Calu3 (cell line): ENCODE results near the gene PTGER2. TPM values are rescaled to one million over a fixed set of nuclear protein-coding genes. Genes with fewer than 3 reads are reported as not detected.

Experiments
- BruUV-seq: library from RNA; stranded (reverse); fragments of 400-500 nt; replicated peaks from 2 replicates; lab custom pipeline; 2021; lab: Mats Ljungman, UMichigan
- CTCF ChIA-PET: fragments of 300-600 bp; sonication (Branson Sonifier 250); formaldehyde crosslinking; loops from one replicate; lab custom pipeline; 2022; ENCODE audit warnings: antibody characterized with exemption; lab: Charles Lee
- DNase-seq: peaks from one replicate; pipeline ENCODE4 v3.0.0; 2022
- H3K27ac Mint-ChIP-seq: one replicate; pipeline ENCODE4 v1.8.0; 2022; ENCODE audit warnings: mixed read lengths; ENCODE audit not compliant: unreplicated experiment
- H3K27me3 Mint-ChIP-seq: one replicate; pipeline ENCODE4 v1.8.0; 2022; ENCODE audit warnings: mixed read lengths; ENCODE audit not compliant: unreplicated experiment
- H3K36me3 Mint-ChIP-seq: one replicate; pipeline ENCODE4 v1.8.0; 2022; ENCODE audit warnings: mild to moderate bottlenecking, moderate library complexity, mixed read lengths; ENCODE audit not compliant: insufficient read depth, unreplicated experiment
- H3K4me1 Mint-ChIP-seq: one replicate; pipeline ENCODE4 v1.8.0; 2022; ENCODE audit warnings: mild to moderate bottlenecking, low read depth, mixed read lengths; ENCODE audit not compliant: unreplicated experiment
- H3K4me3 Mint-ChIP-seq: one replicate; pipeline ENCODE4 v1.8.0; 2022; ENCODE audit warnings: mild to moderate bottlenecking, low read depth, moderate library complexity, mixed read lengths; ENCODE audit not compliant: unreplicated experiment
- H3K9me3 Mint-ChIP-seq: one replicate; pipeline ENCODE4 v1.8.0; 2022; ENCODE audit warnings: low read depth, mixed read lengths; ENCODE audit not compliant: unreplicated experiment
- CTCF ChIP-seq: fragments of 200-600 bp; IDR thresholded peaks from one replicate; pipeline ENCODE4 v1.8.0; 2022; ENCODE audit warnings: antibody characterized with exemption; ENCODE audit not compliant: unreplicated experiment
- intact Hi-C: fragments of 100-400 bp; cut with micrococcal nuclease; formaldehyde crosslinking; loops from one replicate; pipeline ENCODE4 v1.10.0; 2022; ENCODE audit not compliant: unreplicated experiment
- total RNA-seq: library from RNA; stranded (reverse); gene quantifications from 2 replicates; pipeline ENCODE4 v1.2.3, GENCODE V29; 2022

PTGER2 gene
- total RNA-seq, 1 experiment from 2014 or later, result not detected

GRCh38 chr14:52271538-52271937 is 42.6 kb upstream of the PTGER2 start:
- no peak overlapping the region for H3K4me3 Mint-ChIP-seq
- TF ChIP-seq CTCF, result no peak
- intact Hi-C loops, result loop anchor here (10.0 kb wide), 1 partner anchor 127 kb away; no protein-coding TSS in a partner anchor
- H3K27me3 Mint-ChIP-seq, result peaks cover 26% of the 10 kb centered on the region
- H3K36me3 Mint-ChIP-seq, result no peaks in the 10 kb centered on the region
- no peak for DNase-seq
- no TSS peak for BruUV-seq
- H3K27ac Mint-ChIP-seq, result no peak overlapping the region
- no peaks in the 10 kb centered on the region for H3K9me3 Mint-ChIP-seq
- H3K4me1 Mint-ChIP-seq, result no peaks in the 10 kb centered on the region
- CTCF ChIA-PET, result no interaction called here

GRCh38 chr14:52272375-52272774 is 41.7 kb upstream of the PTGER2 start:
- TF ChIP-seq CTCF, result no peak
- Mint-ChIP-seq H3K9me3 (no peaks in the 10 kb centered on the region), H3K36me3 (no peaks in the 10 kb centered on the region), H3K4me3 (no peak overlapping the region), H3K27me3 (peaks cover 26% of the 10 kb centered on the region), H3K4me1 (no peaks in the 10 kb centered on the region), H3K27ac (no peak overlapping the region)
- CTCF ChIA-PET, result no interaction called here
- peak; percentile 16 for DNase-seq
- intact Hi-C loops, result loop anchor here (10.0 kb wide), 1 partner anchor 128 kb away; no protein-coding TSS in a partner anchor
- BruUV-seq, result no TSS peak

GRCh38 chr14:52275372-52275771 is 38.7 kb upstream of the PTGER2 start:
- no peak overlapping the region for H3K4me3 Mint-ChIP-seq
- no TSS peak for BruUV-seq
- peaks cover 13% of the 10 kb centered on the region for H3K27me3 Mint-ChIP-seq
- no peaks in the 10 kb centered on the region for H3K36me3 Mint-ChIP-seq
- CTCF ChIA-PET, result no interaction called here
- no peak for DNase-seq
- no peaks in the 10 kb centered on the region for H3K9me3 Mint-ChIP-seq
- intact Hi-C loops, result loop anchor here (10.0 kb wide), 1 partner anchor 131 kb away; no protein-coding TSS in a partner anchor
- H3K4me1 Mint-ChIP-seq, result no peaks in the 10 kb centered on the region
- H3K27ac Mint-ChIP-seq, result no peak overlapping the region
- TF ChIP-seq CTCF, result no peak

- no peak for TF ChIP-seq CTCF
- no peaks in the 10 kb centered on the region for H3K4me1 Mint-ChIP-seq
- no peaks in the 10 kb centered on the region for H3K36me3 Mint-ChIP-seq
- CTCF ChIA-PET, result no interaction called here
- no peaks in the 10 kb centered on the region for H3K9me3 Mint-ChIP-seq
- DNase-seq, result no peak
- intact Hi-C loops, result loop anchor here (10.0 kb wide), 1 partner anchor 133 kb away; no protein-coding TSS in a partner anchor
- no TSS peak for BruUV-seq
- no peak overlapping the region for H3K27ac Mint-ChIP-seq
- H3K4me3 Mint-ChIP-seq, result no peak overlapping the region
- H3K27me3 Mint-ChIP-seq, result peaks cover 13% of the 10 kb centered on the region
Observed at GRCh38 chr14:52277552-52277951, 36.6 kb upstream of the PTGER2 start.
